Measurements from ENCODE around the gene ATP2C2. TPM values are rescaled to one million over a fixed set of nuclear protein-coding genes. Genes with fewer than 3 reads are reported as not detected.
"Not testable (repeated sequence)": the region's sequence is repeated elsewhere in the genome, so short reads cannot be mapped to it uniquely, and the experiment has no call there.

Gene ATP2C2
- total RNA-seq, 1 donor from 2014 or later, result 12.2 TPM

DNA sequence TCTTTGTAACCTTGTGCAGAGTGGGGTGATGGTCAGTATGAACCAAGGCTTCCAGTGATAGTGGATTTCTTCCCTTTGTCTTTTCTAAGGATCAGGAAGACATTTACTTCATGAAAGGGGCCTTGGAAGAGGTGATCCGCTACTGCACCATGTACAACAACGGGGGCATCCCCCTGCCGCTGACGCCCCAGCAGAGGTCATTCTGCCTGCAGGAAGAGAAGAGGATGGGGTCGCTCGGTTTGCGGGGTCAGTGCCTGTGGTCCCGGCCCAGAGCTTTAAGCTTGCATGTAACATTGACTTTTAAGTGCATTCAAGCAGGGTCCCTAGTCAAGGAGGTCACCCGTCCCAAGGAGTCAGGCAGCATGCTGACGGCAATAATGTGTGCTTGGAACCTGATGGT is 80.1 kb downstream of the ATP2C2 start:
- TF ChIP-seq, protein P1, sequence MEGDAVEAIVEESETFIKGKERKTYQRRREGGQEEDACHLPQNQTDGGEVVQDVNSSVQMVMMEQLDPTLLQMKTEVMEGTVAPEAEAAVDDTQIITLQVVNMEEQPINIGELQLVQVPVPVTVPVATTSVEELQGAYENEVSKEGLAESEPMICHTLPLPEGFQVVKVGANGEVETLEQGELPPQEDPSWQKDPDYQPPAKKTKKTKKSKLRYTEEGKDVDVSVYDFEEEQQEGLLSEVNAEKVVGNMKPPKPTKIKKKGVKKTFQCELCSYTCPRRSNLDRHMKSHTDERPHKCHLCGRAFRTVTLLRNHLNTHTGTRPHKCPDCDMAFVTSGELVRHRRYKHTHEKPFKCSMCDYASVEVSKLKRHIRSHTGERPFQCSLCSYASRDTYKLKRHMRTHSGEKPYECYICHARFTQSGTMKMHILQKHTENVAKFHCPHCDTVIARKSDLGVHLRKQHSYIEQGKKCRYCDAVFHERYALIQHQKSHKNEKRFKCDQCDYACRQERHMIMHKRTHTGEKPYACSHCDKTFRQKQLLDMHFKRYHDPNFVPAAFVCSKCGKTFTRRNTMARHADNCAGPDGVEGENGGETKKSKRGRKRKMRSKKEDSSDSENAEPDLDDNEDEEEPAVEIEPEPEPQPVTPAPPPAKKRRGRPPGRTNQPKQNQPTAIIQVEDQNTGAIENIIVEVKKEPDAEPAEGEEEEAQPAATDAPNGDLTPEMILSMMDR (conservative IDR thresholded peaks at IDR 0.05), result no peak
- Mint-ChIP-seq H3K27ac (no peak overlapping the region), H3K27me3 (peaks cover 2% of the 10 kb centered on the region), H3K4me3 (no peak overlapping the region), H3K36me3 (no peaks in the 10 kb centered on the region), H3K4me1 (ENCODE audit: unreplicated experiment) (peaks cover 6% of the 10 kb centered on the region), H3K9me3 (no peaks in the 10 kb centered on the region)
- peak; percentile 58 for DNase-seq (ENCODE audit: extremely low spot score, unreplicated experiment)

- no peak overlapping the region for H3K27ac Mint-ChIP-seq
- peaks cover 6% of the 10 kb centered on the region for H3K4me1 Mint-ChIP-seq (ENCODE audit: unreplicated experiment)
- peak; percentile 67 for DNase-seq (ENCODE audit: extremely low spot score, unreplicated experiment)
- no peaks in the 10 kb centered on the region for H3K27me3 Mint-ChIP-seq
- no peaks in the 10 kb centered on the region for H3K36me3 Mint-ChIP-seq
- TF ChIP-seq, protein P1 (conservative IDR thresholded peaks at IDR 0.05), result no peak
- no peak overlapping the region for H3K4me3 Mint-ChIP-seq
- no peaks in the 10 kb centered on the region for H3K9me3 Mint-ChIP-seq
Observed at GRCh38 chr16:84449156-84450140, 81.1 kb downstream of the ATP2C2 start.

DNA sequence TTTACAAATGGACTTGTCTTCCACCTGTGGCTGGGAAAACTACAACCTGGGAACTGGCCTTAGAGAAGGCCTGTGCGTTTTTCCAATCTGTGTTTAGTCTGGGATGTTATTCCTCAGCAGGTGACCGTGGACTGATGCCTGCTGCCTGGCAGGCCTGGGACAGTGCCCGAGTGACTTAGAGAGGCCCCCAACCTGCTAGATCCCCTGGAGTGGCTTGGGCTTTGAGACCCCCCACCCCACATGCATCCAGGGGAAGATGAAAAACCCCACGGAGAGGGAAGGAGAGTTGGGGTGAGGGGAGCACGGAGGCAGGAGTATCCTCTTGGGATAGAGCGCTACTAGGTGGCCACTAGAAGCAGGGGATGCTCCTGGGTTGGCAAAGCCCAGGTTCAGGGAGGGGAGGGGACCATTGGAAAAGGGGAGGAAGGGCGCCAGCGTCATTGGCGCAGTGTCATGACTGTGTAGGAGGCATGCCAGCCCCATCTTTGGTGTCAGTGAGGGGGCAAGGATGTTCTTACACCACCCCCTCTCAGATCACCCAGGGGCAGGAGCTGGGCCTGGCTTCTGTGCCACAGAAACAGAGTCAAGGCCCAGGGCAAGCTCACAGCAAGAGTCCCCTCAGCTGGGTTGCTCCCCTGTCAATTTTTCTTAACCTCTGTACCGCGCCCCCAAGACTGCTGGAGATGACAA is 82.0 kb downstream of the ATP2C2 start:
- H3K27ac Mint-ChIP-seq, result peak overlapping the region; percentile 55
- TF ChIP-seq, protein P1 (conservative IDR thresholded peaks at IDR 0.05), result no peak
- no peaks in the 10 kb centered on the region for H3K27me3 Mint-ChIP-seq
- H3K9me3 Mint-ChIP-seq, result no peaks in the 10 kb centered on the region
- DNase-seq (ENCODE audit: extremely low spot score, unreplicated experiment), result peak; percentile 55
- no peak overlapping the region for H3K4me3 Mint-ChIP-seq
- peaks cover 6% of the 10 kb centered on the region for H3K4me1 Mint-ChIP-seq (ENCODE audit: unreplicated experiment)
- H3K36me3 Mint-ChIP-seq, result no peaks in the 10 kb centered on the region

- not testable (repeated sequence) for H3K27me3 Mint-ChIP-seq; H3K4me1 Mint-ChIP-seq (ENCODE audit: unreplicated experiment); H3K36me3 Mint-ChIP-seq; H3K9me3 Mint-ChIP-seq; H3K27ac Mint-ChIP-seq
- H3K4me3 Mint-ChIP-seq, result peak overlapping the region; percentile 31
- peak; percentile 36 for DNase-seq (ENCODE audit: extremely low spot score, unreplicated experiment)
Observed at GRCh38 chr16:84451010-84451676, 82.8 kb downstream of the ATP2C2 start.

DNA sequence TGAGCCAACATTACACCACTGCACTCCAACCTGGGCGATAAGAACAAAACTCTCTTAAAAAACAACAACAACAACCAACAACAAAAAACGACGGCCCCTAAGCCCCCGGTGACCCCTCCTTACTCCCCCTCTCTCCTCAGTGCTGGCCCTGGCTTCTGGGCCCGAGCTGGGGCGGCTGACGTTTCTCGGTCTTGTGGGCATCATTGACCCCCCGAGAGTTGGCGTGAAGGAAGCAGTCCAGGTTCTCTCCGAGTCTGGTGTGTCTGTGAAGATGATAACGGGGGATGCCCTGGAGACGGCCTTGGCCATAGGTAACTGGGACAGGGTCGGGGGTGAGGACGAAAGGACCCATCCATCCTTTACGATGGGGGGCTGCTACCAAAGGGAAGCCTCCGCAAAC is 83.4 kb downstream of the ATP2C2 start:
- DNase-seq (ENCODE audit: extremely low spot score, unreplicated experiment), result peak; percentile 44
- Mint-ChIP-seq H3K27ac (no peak overlapping the region), H3K27me3 (no peaks in the 10 kb centered on the region), H3K9me3 (no peaks in the 10 kb centered on the region), H3K4me1 (ENCODE audit: unreplicated experiment) (peaks cover 6% of the 10 kb centered on the region), H3K36me3 (no peaks in the 10 kb centered on the region), H3K4me3 (no peak overlapping the region)
- TF ChIP-seq, protein P1 (conservative IDR thresholded peaks at IDR 0.05), result no peak
